DND-41 (cell line): ENCODE results near the gene AKR1B1.
A peak's percentile ranks its signal among the peaks of the same experiment; 100 is the strongest.

Experiments
- ATAC-seq: fragments of 200-7000 bp; cut with Tn5 transposase; 3 replicates; pipeline ENCODE4 v1.9.1; 2021; ENCODE audit warnings: low read depth; ENCODE audit not compliant: insufficient read depth
- DNase-seq: peaks from one replicate; pipeline ENCODE4 v3.0.0-alpha.2; 2020
- H2AFZ ChIP-seq: 2 replicates; pipeline ENCODE4 v1.6.0; 2012; ENCODE audit warnings: low read depth, low read length
- H3K27ac ChIP-seq: 2 replicates; pipeline ENCODE4 v1.5.1; 2012; ENCODE audit warnings: low read length, inconsistent platforms
- H3K27me3 ChIP-seq: fragments of 200-600 bp; sonication (generic); 2 replicates; pipeline ENCODE4 v1.6.0; 2012; ENCODE audit warnings: low read length, mild to moderate bottlenecking, inconsistent platforms; ENCODE audit not compliant: insufficient read depth, poor library complexity
- H3K36me3 ChIP-seq: 2 replicates; pipeline ENCODE4 v1.5.1; 2012; ENCODE audit warnings: low read length, inconsistent platforms; ENCODE audit not compliant: insufficient read depth
- H3K4me1 ChIP-seq: 2 replicates; pipeline ENCODE4 v1.5.1; 2012; ENCODE audit warnings: mild to moderate bottlenecking, low read length; ENCODE audit not compliant: insufficient read depth
- H3K4me2 ChIP-seq: 2 replicates; pipeline ENCODE4 v1.6.0; 2012; ENCODE audit warnings: mild to moderate bottlenecking, moderate library complexity, low read length, inconsistent platforms; ENCODE audit not compliant: insufficient read depth
- H3K4me3 ChIP-seq, 2 experiments: fragments of 200-600 bp in 1 of 2; shearing (Covaris generic) in 1 of 2; 2 replicates each; pipeline ENCODE4 v1.5.1; 2012 to 2016; ENCODE audit warnings: inconsistent platforms in 2 of 2, low read length in 2 of 2, mild to moderate bottlenecking in 2 of 2, low read depth in 1 of 2, moderate library complexity in 1 of 2
- H3K79me2 ChIP-seq: 2 replicates; pipeline ENCODE4 v1.6.0; 2012; ENCODE audit warnings: low read length, inconsistent platforms; ENCODE audit not compliant: insufficient read depth
- H3K9ac ChIP-seq: 2 replicates; pipeline ENCODE4 v1.6.0; 2012; ENCODE audit warnings: low read depth, mild to moderate bottlenecking, inconsistent platforms, low read length, moderate library complexity
- H3K9me3 ChIP-seq: 2 replicates; pipeline ENCODE4 v1.5.1; 2012; ENCODE audit warnings: low read length, moderate library complexity, mild to moderate bottlenecking, inconsistent platforms; ENCODE audit not compliant: insufficient read depth, severe bottlenecking
- H4K20me1 ChIP-seq: 2 replicates; pipeline ENCODE4 v1.6.0; 2012; ENCODE audit warnings: low read length; ENCODE audit not compliant: insufficient read depth
- CTCF ChIP-seq: IDR thresholded peaks from 2 replicates; pipeline ENCODE4 v1.5.1; 2012; ENCODE audit warnings: borderline replicate concordance, low read length, moderate library complexity, mild to moderate bottlenecking; ENCODE audit not compliant: poor library complexity, severe bottlenecking; ENCODE audit errors: extremely low read depth
- EZH2 ChIP-seq: IDR thresholded peaks from 3 replicates; pipeline ENCODE4 v1.6.1; 2012; ENCODE audit warnings: borderline replicate concordance, low read depth, mild to moderate bottlenecking, moderate library complexity, low read length, inconsistent platforms; ENCODE audit not compliant: severe bottlenecking

The AKR1B1 gene

DNA sequence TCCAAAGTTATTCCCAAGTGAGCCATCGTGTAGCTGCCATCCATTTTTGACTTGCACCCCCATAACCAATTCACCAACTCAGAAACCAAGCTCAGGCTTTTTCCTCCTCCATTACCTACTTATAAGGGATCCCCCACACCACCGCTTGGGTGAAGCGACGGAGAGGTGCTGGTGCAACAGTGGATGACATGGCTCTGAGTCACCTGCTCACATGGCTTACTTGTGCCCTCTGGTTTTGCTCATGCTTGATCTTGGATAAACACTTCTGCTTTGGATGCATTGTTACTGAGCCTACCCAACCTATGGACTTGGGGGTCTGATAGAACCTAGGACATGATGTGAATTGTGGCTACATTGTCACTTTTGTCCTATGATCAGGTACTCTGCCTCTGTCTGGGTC is 12.0 kb upstream of the AKR1B1 start:
- H3K9me3 ChIP-seq, result no peaks in the 10 kb centered on the region
- H3K4me3 ChIP-seq, result no peak overlapping the region
- no peaks in the 10 kb centered on the region for H3K4me1 ChIP-seq
- DNase-seq, result no peak
- H3K36me3 ChIP-seq, result no peaks in the 10 kb centered on the region
- H3K27me3 ChIP-seq, result no peaks in the 10 kb centered on the region
- H3K79me2 ChIP-seq, result no peaks in the 10 kb centered on the region
- no peak overlapping the region for H2AFZ ChIP-seq
- H3K9ac ChIP-seq, result no peak overlapping the region
- no peak for TF ChIP-seq EZH2
- no peak for TF ChIP-seq CTCF
- no peak overlapping the region for H3K4me2 ChIP-seq
- no peak overlapping the region for H3K27ac ChIP-seq
- no peaks in the 10 kb centered on the region for H4K20me1 ChIP-seq
- no peak for ATAC-seq

- Histone ChIP-seq H3K27me3 (no peaks in the 10 kb centered on the region), H3K4me2 (no peak overlapping the region), H4K20me1 (no peaks in the 10 kb centered on the region), H2AFZ (peak overlapping the region; percentile 29; the same call in 1 of the 2 replicates), H3K4me1 (no peaks in the 10 kb centered on the region), H3K4me3 (no peak overlapping the region), H3K79me2 (no peaks in the 10 kb centered on the region), H3K27ac (no peak overlapping the region), H3K9me3 (peaks cover 2% of the 10 kb centered on the region), H3K36me3 (no peaks in the 10 kb centered on the region), H3K9ac (no peak overlapping the region)
- no peak for ATAC-seq
- no peak for TF ChIP-seq CTCF
- TF ChIP-seq EZH2, result no peak
- no peak for DNase-seq
These were observed 10.7 kb upstream of the AKR1B1 start for GRCh38 chr7:134469622-134470021.

DNA sequence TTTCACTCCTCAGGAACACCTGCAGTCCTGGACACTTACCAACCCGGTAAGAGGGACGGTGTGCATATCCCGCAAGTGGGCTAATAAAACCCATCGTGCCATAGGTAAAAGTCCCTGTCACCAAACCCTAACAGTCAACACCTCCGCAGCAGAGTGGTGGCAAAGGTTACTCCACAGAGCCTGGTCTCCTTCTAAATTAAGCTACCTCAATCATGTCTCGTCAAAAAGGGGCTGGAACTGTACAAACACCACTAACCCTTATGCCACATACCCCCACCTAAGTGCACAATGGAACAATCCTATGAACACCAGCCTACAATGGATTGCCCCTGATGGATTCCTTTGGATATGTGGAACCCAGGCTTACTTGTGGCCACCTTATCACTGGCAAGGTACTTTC is 9.6 kb upstream of the AKR1B1 start:
- Histone ChIP-seq H3K36me3 (no peaks in the 10 kb centered on the region), H3K27ac (no peak overlapping the region)

More for the DNA sequence above, 9.6 kb upstream of the AKR1B1 start:
- DNase-seq (no peak), ATAC-seq (no peak)
- H4K20me1 ChIP-seq, result no peaks in the 10 kb centered on the region
- H3K9me3 ChIP-seq, result peaks cover 11% of the 10 kb centered on the region
- TF ChIP-seq EZH2, result no peak
- no peak for TF ChIP-seq CTCF
- H3K4me2 ChIP-seq, result no peak overlapping the region
- no peaks in the 10 kb centered on the region for H3K4me1 ChIP-seq
- H3K4me3 ChIP-seq, result no peak overlapping the region
- H3K27me3 ChIP-seq, result no peaks in the 10 kb centered on the region
- no peaks in the 10 kb centered on the region for H3K79me2 ChIP-seq
- H2AFZ ChIP-seq, result no peak overlapping the region
- H3K9ac ChIP-seq, result no peak overlapping the region
